Activated CD4-positive, alpha-beta T cell treated with anti-CD3 and anti-CD28 coated beads for 36 hours (primary cell): ENCODE results near the gene CPSF3. TPM values are rescaled to one million over a fixed set of nuclear protein-coding genes. Genes with fewer than 3 reads are reported as not detected.

Experiments
- ATAC-seq: fragments of 200-7000 bp; cut with Tn5 transposase; one replicate; pipeline ENCODE4 v1.10.0; 2021; ENCODE audit warnings: mild to moderate bottlenecking, moderate library complexity
- CTCF ChIA-PET: fragments of 350-600 bp; sonication (Branson Sonifier 250); formaldehyde crosslinking; loops from one replicate; lab custom pipeline; 2021; ENCODE audit warnings: antibody characterized with exemption; lab: Charles Lee
- POLR2A ChIA-PET: fragments of 350-600 bp; sonication (Branson Sonifier 250); formaldehyde crosslinking; loops from one replicate; lab custom pipeline; 2021; ENCODE audit warnings: antibody characterized with exemption, inconsistent platforms; lab: Charles Lee
- DNase-seq: peaks from one replicate; pipeline ENCODE4 v3.0.0-alpha.2; 2020
- H3K27ac Mint-ChIP-seq: one replicate; pipeline ENCODE4 v1.8.0; 2021; ENCODE audit warnings: mixed read lengths
- H3K27me3 Mint-ChIP-seq: one replicate; pipeline ENCODE4 v1.8.0; 2021; ENCODE audit warnings: mixed read lengths
- H3K36me3 Mint-ChIP-seq: one replicate; pipeline ENCODE4 v1.8.0; 2021; ENCODE audit warnings: low read depth, mixed read lengths
- H3K4me1 Mint-ChIP-seq: one replicate; pipeline ENCODE4 v1.8.0; 2021; ENCODE audit warnings: mixed read lengths
- H3K4me3 Mint-ChIP-seq: one replicate; pipeline ENCODE4 v1.8.0; 2021; ENCODE audit warnings: mild to moderate bottlenecking, moderate library complexity, mixed read lengths
- H3K9me3 Mint-ChIP-seq: one replicate; pipeline ENCODE4 v1.8.0; 2021; ENCODE audit warnings: low read depth, mixed read lengths
- intact Hi-C, 2 experiments: fragments of 100-400 bp; cut with DNase I in 1 of 2; cut with micrococcal nuclease in 1 of 2; formaldehyde crosslinking; loops; one replicate each; pipeline versions ENCODE4 v1.14.2 to v1.15.1; 2022 to 2024; cut with DNase I, micrococcal nuclease
- total RNA-seq, 2 experiments: library from RNA; stranded (reverse); gene quantifications; one replicate each; pipeline ENCODE4 v1.2.3, GENCODE V29; 2021

Gene CPSF3
- total RNA-seq, 2 experiments from 2014 or later = 72.3 to 103 TPM

DNA sequence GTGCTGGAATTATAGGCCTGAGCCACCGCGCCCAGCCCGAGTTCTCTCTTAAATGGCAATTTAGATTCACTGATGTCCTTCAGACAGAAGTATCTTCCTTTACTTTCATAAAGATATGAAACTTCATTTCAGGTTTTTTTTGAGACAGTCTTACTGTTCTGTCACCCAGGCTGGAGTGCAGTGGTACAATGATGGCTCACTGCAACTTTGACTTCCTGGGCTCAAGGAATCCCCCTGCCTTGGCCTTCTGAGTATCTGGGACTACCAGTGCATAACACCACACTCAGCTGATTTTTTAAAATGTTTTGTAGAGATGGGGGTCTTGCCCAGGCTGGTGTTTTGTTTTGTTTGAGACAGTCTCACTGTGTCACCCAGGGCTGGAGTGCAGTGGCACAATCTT lies 13.3 kb upstream of the CPSF3 start:
- H3K4me3 Mint-ChIP-seq = no peak overlapping the region
- DNase-seq (no peak), ATAC-seq (no peak)
- no peak overlapping the region for H3K27ac Mint-ChIP-seq
- H3K9me3 Mint-ChIP-seq = no peaks in the 10 kb centered on the region
- no peaks in the 10 kb centered on the region for H3K27me3 Mint-ChIP-seq
- H3K4me1 Mint-ChIP-seq = peaks cover 2% of the 10 kb centered on the region
- intact Hi-C loops = no loop called here
- CTCF ChIA-PET = no interaction called here
- POLR2A ChIA-PET = no interaction called here
- peaks cover 45% of the 10 kb centered on the region for H3K36me3 Mint-ChIP-seq

- intact Hi-C loops = no loop called here
- ATAC-seq (no peak), DNase-seq (no peak)
- no peak overlapping the region for H3K4me3 Mint-ChIP-seq
- CTCF ChIA-PET = no interaction called here
- H3K36me3 Mint-ChIP-seq = peaks cover 53% of the 10 kb centered on the region
- POLR2A ChIA-PET = interaction anchor here (0.6 kb wide), 1 partner anchor 13 kb away, joined by 3 read pairs; no protein-coding TSS in a partner anchor
- no peaks in the 10 kb centered on the region for H3K9me3 Mint-ChIP-seq
- no peaks in the 10 kb centered on the region for H3K27me3 Mint-ChIP-seq
- H3K4me1 Mint-ChIP-seq = peaks cover 17% of the 10 kb centered on the region
- peak overlapping the region; percentile 8 for H3K27ac Mint-ChIP-seq
These were observed 10.7 kb upstream of the CPSF3 start for GRCh38 chr2:9412781-9413180.

DNA sequence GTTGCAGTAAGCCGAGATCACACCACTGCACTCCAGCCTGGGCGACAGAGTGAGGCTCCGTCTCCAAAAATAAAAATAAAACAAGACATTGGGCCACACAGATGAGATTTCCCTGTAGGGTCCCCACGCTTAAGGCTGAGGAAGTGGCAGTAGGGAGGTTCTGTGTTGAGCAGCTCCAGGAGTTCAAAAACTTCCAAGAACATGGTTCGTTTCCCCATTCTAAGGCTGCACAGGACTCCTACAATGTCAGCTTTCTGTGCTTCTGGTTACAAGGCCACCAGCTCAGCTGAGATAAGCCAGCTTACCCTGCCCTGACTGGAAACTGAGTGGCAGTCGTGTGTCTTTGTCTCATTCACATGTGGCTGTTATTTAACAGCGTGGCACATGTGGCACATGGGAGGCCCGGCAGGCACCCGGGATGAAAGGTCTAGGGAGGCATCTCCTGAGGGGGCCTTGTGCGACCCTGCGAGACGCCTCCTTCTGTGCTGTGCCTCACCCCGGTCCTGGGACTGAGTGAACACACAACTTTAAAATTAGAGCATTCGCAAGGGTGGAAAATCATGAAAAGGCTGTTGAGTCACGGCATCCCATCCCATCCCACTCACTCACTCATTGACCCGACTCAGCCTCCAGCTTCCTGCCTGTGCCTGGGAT lies 7.8 kb upstream of the CPSF3 start:
- no peak for ATAC-seq
- H3K27me3 Mint-ChIP-seq = no peaks in the 10 kb centered on the region
- ChIA-PET POLR2A (no interaction called here), CTCF (interaction anchor here (0.6 kb wide), 1 partner anchor 259 kb away, joined by 3 read pairs; no protein-coding TSS in a partner anchor)
- intact Hi-C loops = no loop called here
- no peaks in the 10 kb centered on the region for H3K9me3 Mint-ChIP-seq
- H3K27ac Mint-ChIP-seq = peak overlapping the region; percentile 28
- no peak overlapping the region for H3K4me3 Mint-ChIP-seq
- DNase-seq = no peak
- H3K36me3 Mint-ChIP-seq = peaks cover 54% of the 10 kb centered on the region
- H3K4me1 Mint-ChIP-seq = peaks cover 41% of the 10 kb centered on the region

DNA sequence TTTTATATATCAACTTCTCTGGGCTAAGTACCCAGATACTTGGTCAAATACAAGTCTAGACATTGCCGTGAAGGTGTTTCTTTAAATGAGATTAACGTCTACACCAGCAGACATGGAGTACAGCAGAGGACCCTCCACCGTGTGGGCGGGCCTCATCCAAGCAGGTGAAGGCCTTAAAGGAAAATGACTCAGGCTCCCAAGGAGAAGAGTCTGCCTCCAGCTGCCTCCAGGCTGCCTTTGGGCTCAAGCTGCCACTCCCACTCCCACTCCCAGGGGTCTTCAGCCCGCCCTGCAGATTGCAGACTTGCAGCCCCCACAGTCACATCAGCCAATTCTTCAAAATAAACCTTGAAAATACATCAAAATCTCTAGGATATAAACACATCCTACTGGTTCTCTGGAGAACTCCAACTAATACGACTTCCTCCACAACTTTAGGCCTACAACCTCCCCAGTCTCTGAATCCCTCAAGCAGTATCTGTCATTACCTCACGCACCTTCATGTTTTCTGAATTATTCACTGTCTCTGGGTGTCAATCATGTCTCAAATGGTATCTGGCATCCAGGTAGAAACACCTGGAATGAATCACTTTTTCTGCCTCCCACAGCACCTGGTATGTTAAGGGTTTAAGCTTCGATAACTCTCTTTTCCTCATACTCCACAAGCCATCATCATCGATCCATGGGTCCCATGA lies 7.0 kb upstream of the CPSF3 start:
- H3K27ac Mint-ChIP-seq = peak overlapping the region; percentile 32
- no peak for DNase-seq
- H3K36me3 Mint-ChIP-seq = peaks cover 49% of the 10 kb centered on the region
- no peak for ATAC-seq
- H3K4me3 Mint-ChIP-seq = no peak overlapping the region
- no peaks in the 10 kb centered on the region for H3K27me3 Mint-ChIP-seq
- POLR2A ChIA-PET = no interaction called here
- CTCF ChIA-PET = interaction anchor here (0.6 kb wide), 1 partner anchor 258 kb away, joined by 3 read pairs; no protein-coding TSS in a partner anchor
- intact Hi-C loops = no loop called here
- H3K9me3 Mint-ChIP-seq = no peaks in the 10 kb centered on the region
- H3K4me1 Mint-ChIP-seq = peaks cover 46% of the 10 kb centered on the region

GRCh38 chr2:9416962-9417316 lies 6.5 kb upstream of the CPSF3 start:
- ATAC-seq = no peak

GRCh38 chr2:9417725-9418124 lies 5.7 kb upstream of the CPSF3 start:
- peaks cover 50% of the 10 kb centered on the region for H3K36me3 Mint-ChIP-seq
- ChIA-PET CTCF (no interaction called here), POLR2A (interaction anchor here (0.6 kb wide), 1 partner anchor 439 kb away, joined by 3 read pairs; no protein-coding TSS in a partner anchor)
- H3K27ac Mint-ChIP-seq = no peak overlapping the region
- H3K4me1 Mint-ChIP-seq = peaks cover 56% of the 10 kb centered on the region
- ATAC-seq (no peak), DNase-seq (no peak)
- H3K27me3 Mint-ChIP-seq = no peaks in the 10 kb centered on the region
- intact Hi-C loops = no loop called here
- H3K9me3 Mint-ChIP-seq = no peaks in the 10 kb centered on the region
- no peak overlapping the region for H3K4me3 Mint-ChIP-seq

More at GRCh38 chr2:9416962-9417316, 6.5 kb upstream of the CPSF3 start:
- CTCF ChIA-PET = no interaction called here
- POLR2A ChIA-PET = no interaction called here
- intact Hi-C loops = no loop called here
- Mint-ChIP-seq H3K27ac (peak overlapping the region; percentile 32), H3K36me3 (peaks cover 50% of the 10 kb centered on the region), H3K9me3 (no peaks in the 10 kb centered on the region), H3K4me3 (no peak overlapping the region), H3K27me3 (no peaks in the 10 kb centered on the region), H3K4me1 (peaks cover 50% of the 10 kb centered on the region)
- no peak for DNase-seq

DNA sequence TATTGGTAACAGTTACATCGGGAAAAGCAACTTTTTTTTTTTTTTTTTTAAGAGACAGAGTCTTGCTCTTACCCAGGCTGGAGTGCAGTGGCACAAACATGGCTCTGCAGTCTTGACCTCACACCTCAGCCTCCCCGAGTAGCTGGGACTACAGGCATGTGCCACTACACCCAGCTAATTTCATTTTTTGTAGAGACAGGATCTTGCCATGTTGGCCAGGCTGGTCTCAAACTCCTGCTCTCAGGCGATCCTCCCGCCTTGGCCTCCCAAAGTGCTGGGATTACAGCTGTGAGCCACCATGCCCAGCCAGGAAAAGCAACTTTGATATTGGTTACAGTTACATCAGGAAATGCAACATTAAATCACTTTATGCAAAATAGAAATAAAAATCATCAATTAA lies 4.7 kb upstream of the CPSF3 start:
- no peaks in the 10 kb centered on the region for H3K9me3 Mint-ChIP-seq
- peak overlapping the region; percentile 67 for H3K27ac Mint-ChIP-seq
- intact Hi-C loops = no loop called here
- peaks cover 46% of the 10 kb centered on the region for H3K36me3 Mint-ChIP-seq
- DNase-seq (no peak), ATAC-seq (no peak)
- no peaks in the 10 kb centered on the region for H3K27me3 Mint-ChIP-seq
- peaks cover 56% of the 10 kb centered on the region for H3K4me1 Mint-ChIP-seq
- POLR2A ChIA-PET = no interaction called here
- no peak overlapping the region for H3K4me3 Mint-ChIP-seq
- CTCF ChIA-PET = interaction anchor here (0.9 to 1.2 kb wide), 2 partner anchors 87 to 566 kb away, joined by 3 read pairs; no protein-coding TSS in a partner anchor

DNA sequence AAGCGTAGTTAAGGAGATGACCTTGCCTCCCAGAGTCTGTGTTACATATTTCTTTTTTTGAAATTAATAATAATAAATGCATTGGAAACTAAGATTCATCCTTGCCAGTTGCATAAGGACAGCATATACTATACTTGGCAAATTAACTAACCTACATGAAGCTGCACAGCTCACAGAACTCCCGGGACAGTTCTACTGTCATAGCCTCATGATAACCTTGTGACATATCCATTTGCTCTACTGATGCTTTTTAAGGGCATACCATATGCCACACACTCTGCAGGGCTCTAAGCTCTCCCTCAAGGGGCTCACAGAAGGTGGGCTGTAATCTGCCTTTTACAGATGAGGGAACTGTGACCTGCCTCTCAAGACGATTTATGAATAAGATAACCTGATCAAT lies 3.9 kb upstream of the CPSF3 start:
- ChIA-PET POLR2A (interaction anchor here (0.6 kb wide), 1 partner anchor 11 kb away, joined by 3 read pairs; no protein-coding TSS in a partner anchor), CTCF (interaction anchor here (0.6 kb wide), 1 partner anchor 72 kb away, joined by 3 read pairs; no protein-coding TSS in a partner anchor)
- Mint-ChIP-seq H3K36me3 (peaks cover 41% of the 10 kb centered on the region), H3K4me1 (peaks cover 54% of the 10 kb centered on the region), H3K27ac (peak overlapping the region; percentile 39), H3K4me3 (no peak overlapping the region), H3K27me3 (no peaks in the 10 kb centered on the region), H3K9me3 (no peaks in the 10 kb centered on the region)
- intact Hi-C loops = no loop called here
- ATAC-seq = no peak
- no peak for DNase-seq

GRCh38 chr2:9420495-9420894 lies 3.0 kb upstream of the CPSF3 start:
- ATAC-seq = no peak

GRCh38 chr2:9422321-9423099 lies 944 bp upstream of the CPSF3 start:
- Mint-ChIP-seq H3K4me1 (peaks cover 39% of the 10 kb centered on the region), H3K27ac (peak overlapping the region; percentile 84), H3K4me3 (no peak overlapping the region), H3K27me3 (no peaks in the 10 kb centered on the region), H3K9me3 (no peaks in the 10 kb centered on the region), H3K36me3 (peaks cover 25% of the 10 kb centered on the region)
- ChIA-PET CTCF (interaction anchor here (0.6 to 1.2 kb wide), 5 partner anchors 18 to 549 kb away, joined by 3 to 6 read pairs (median 3); no protein-coding TSS in a partner anchor), POLR2A (interaction anchor here (0.5 to 1.5 kb wide), 6 partner anchors 23 to 360 kb away, joined by 3 to 5 read pairs (median 4); no protein-coding TSS in a partner anchor)
- intact Hi-C loops = loop anchor here (1.0 to 5.0 kb wide), 20 partner anchors 50 to 1026 kb away; partner anchors contain the start of genes ADAM17 (in 2 of the 2), IAH1 (in 2 of the 2), RRM2 (in 2 of the 2) and TAF1B (in 2 of the 2)
- peak; percentile 27 for ATAC-seq
- peak; percentile 74 for DNase-seq

More at GRCh38 chr2:9420495-9420894, 3.0 kb upstream of the CPSF3 start:
- Mint-ChIP-seq H3K4me1 (peaks cover 54% of the 10 kb centered on the region), H3K27me3 (no peaks in the 10 kb centered on the region), H3K4me3 (no peak overlapping the region), H3K27ac (no peak overlapping the region), H3K9me3 (no peaks in the 10 kb centered on the region), H3K36me3 (peaks cover 41% of the 10 kb centered on the region)
- ChIA-PET CTCF (no interaction called here), POLR2A (no interaction called here)
- DNase-seq = no peak
- intact Hi-C loops = loop anchor here (5.0 kb wide), 5 partner anchors 52 to 702 kb away; partner anchors contain the start of genes RRM2 (in 2 of the 2), ADAM17 (in 1 of the 2), GRHL1 (in 1 of the 2) and IAH1 (in 1 of the 2)
